ENCODE data around the gene PCDH9.

DNA sequence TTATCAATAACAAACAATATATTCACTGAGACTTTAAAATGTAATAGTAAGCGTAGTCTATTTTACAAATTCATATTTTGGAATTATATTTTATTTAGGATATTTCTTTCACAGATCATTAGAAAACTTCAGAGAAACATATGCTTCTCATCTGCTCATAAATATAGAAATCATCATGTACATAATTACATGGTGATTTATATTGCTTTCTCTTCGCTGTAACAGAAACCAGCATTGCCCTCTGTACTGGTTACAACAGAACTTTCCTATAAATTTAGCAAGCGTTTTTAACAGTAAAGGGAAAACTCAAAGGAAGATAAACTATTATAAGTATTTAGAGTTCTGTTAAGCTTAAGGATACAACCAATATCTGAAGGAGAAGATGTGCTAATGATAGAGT lies 672.8 kb downstream of the PCDH9 start:
- TF ChIP-seq POLR2AphosphoS5 (IDR thresholded peaks at IDR 0.05; ENCODE audit: low read depth, low read length) (no peak), TAF1 (IDR thresholded peaks at IDR 0.05; ENCODE audit: borderline replicate concordance, insufficient read depth, low read length) (no peak)
- TF ChIP-seq, protein P1, sequence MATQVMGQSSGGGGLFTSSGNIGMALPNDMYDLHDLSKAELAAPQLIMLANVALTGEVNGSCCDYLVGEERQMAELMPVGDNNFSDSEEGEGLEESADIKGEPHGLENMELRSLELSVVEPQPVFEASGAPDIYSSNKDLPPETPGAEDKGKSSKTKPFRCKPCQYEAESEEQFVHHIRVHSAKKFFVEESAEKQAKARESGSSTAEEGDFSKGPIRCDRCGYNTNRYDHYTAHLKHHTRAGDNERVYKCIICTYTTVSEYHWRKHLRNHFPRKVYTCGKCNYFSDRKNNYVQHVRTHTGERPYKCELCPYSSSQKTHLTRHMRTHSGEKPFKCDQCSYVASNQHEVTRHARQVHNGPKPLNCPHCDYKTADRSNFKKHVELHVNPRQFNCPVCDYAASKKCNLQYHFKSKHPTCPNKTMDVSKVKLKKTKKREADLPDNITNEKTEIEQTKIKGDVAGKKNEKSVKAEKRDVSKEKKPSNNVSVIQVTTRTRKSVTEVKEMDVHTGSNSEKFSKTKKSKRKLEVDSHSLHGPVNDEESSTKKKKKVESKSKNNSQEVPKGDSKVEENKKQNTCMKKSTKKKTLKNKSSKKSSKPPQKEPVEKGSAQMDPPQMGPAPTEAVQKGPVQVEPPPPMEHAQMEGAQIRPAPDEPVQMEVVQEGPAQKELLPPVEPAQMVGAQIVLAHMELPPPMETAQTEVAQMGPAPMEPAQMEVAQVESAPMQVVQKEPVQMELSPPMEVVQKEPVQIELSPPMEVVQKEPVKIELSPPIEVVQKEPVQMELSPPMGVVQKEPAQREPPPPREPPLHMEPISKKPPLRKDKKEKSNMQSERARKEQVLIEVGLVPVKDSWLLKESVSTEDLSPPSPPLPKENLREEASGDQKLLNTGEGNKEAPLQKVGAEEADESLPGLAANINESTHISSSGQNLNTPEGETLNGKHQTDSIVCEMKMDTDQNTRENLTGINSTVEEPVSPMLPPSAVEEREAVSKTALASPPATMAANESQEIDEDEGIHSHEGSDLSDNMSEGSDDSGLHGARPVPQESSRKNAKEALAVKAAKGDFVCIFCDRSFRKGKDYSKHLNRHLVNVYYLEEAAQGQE (IDR thresholded peaks at IDR 0.05; ENCODE audit: insufficient read depth in 1 of 2, low read depth in 2 of 2, low read length in 2 of 2) = no peak
